Measurements from ENCODE around the gene NRP2.

Gene NRP2

GRCh38 chr2:205682239-205682970, at the start of gene NRP2:
Gene NRP2, plus strand, starts transcription at chr2:205682501. Its CDS starts 790 bp downstream, at chr2:205683291.
- peak; percentile 85 for DNase-seq (ENCODE audit: low spot score)

- peak; percentile 34 for DNase-seq (ENCODE audit: low spot score)
Observed at GRCh38 chr2:205633994-205634393, 48.3 kb upstream of the NRP2 start.

GRCh38 chr2:205636549-205637319, 45.6 kb upstream of the NRP2 start:
- DNase-seq (ENCODE audit: low spot score), result no peak

- DNase-seq (ENCODE audit: low spot score), result no peak
Observed at GRCh38 chr2:205637320-205637602, 45.0 kb upstream of the NRP2 start.

- no peak for DNase-seq (ENCODE audit: low spot score)
Observed at GRCh38 chr2:205637779-205638503, 44.4 kb upstream of the NRP2 start.

GRCh38 chr2:205640716-205641115, 41.6 kb upstream of the NRP2 start:
- no peak for DNase-seq (ENCODE audit: low spot score)

- DNase-seq (ENCODE audit: low spot score), result no peak
Observed at GRCh38 chr2:205642599-205643356, 39.5 kb upstream of the NRP2 start.

- DNase-seq (ENCODE audit: low spot score), result no peak
Observed at GRCh38 chr2:205643391-205643885, 38.9 kb upstream of the NRP2 start.

GRCh38 chr2:205644018-205644417, 38.3 kb upstream of the NRP2 start:
- peak; percentile 27 for DNase-seq (ENCODE audit: low spot score)

GRCh38 chr2:205646680-205647079, 35.6 kb upstream of the NRP2 start:
- no peak for DNase-seq (ENCODE audit: low spot score)

GRCh38 chr2:205650450-205650849, 31.9 kb upstream of the NRP2 start:
- DNase-seq (ENCODE audit: low spot score), result peak; percentile 91

GRCh38 chr2:205650931-205651330, 31.4 kb upstream of the NRP2 start:
- DNase-seq (ENCODE audit: low spot score), result no peak

GRCh38 chr2:205651719-205652118, 30.6 kb upstream of the NRP2 start:
- no peak for DNase-seq (ENCODE audit: low spot score)

- DNase-seq (ENCODE audit: low spot score), result peak; percentile 40
Observed at GRCh38 chr2:205654878-205655605, 27.3 kb upstream of the NRP2 start.

GRCh38 chr2:205655779-205656456, 26.4 kb upstream of the NRP2 start:
- no peak for DNase-seq (ENCODE audit: low spot score)

GRCh38 chr2:205656461-205656860, 25.8 kb upstream of the NRP2 start:
- no peak for DNase-seq (ENCODE audit: low spot score)

- no peak for DNase-seq (ENCODE audit: low spot score)
Observed at GRCh38 chr2:205656941-205657340, 25.4 kb upstream of the NRP2 start.

GRCh38 chr2:205657579-205657978, 24.7 kb upstream of the NRP2 start:
- peak; percentile 73 for DNase-seq (ENCODE audit: low spot score)

GRCh38 chr2:205658068-205658467, 24.2 kb upstream of the NRP2 start:
- DNase-seq (ENCODE audit: low spot score), result no peak

GRCh38 chr2:205658572-205658971, 23.7 kb upstream of the NRP2 start:
- no peak for DNase-seq (ENCODE audit: low spot score)

GRCh38 chr2:205659922-205660321, 22.4 kb upstream of the NRP2 start:
- DNase-seq (ENCODE audit: low spot score), result no peak

All from AG20443 (cell line).